SHP77 (cell line): ENCODE results near the gene CIAO3.
A peak's percentile ranks its signal among the peaks of the same experiment; 100 is the strongest.
"Not testable (repeated sequence)": the region's sequence is repeated elsewhere in the genome, so short reads cannot be mapped to it uniquely, and the experiment has no call there.

ENCODE experiments used
- DNase-seq, 2 experiments: peaks; one replicate each; lab custom pipeline; 2025; lab: John Stamatoyannopoulos, UW

The CIAO3 gene

DNA sequence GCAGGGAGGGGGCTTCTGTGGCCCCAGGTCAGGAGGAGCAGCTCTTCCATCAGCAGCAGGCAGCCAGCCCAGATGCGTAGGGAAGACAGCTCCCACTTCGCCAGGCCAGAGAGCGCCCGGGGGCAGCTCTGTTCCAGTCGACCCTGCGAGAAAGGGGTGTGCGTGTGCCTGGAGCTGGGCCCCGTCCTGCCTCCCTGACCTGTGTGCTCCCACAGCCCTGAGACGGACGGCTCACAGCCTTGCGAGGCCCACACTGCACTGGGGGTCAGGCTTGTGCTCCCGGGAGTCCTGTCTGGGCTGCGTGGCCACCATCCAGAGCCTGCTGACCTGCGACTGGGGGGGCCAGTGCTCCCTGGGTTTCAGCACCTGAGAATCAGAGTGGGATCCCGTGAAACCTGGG, 19.3 kb upstream of the CIAO3 start:
- DNase-seq: no peak

DNA sequence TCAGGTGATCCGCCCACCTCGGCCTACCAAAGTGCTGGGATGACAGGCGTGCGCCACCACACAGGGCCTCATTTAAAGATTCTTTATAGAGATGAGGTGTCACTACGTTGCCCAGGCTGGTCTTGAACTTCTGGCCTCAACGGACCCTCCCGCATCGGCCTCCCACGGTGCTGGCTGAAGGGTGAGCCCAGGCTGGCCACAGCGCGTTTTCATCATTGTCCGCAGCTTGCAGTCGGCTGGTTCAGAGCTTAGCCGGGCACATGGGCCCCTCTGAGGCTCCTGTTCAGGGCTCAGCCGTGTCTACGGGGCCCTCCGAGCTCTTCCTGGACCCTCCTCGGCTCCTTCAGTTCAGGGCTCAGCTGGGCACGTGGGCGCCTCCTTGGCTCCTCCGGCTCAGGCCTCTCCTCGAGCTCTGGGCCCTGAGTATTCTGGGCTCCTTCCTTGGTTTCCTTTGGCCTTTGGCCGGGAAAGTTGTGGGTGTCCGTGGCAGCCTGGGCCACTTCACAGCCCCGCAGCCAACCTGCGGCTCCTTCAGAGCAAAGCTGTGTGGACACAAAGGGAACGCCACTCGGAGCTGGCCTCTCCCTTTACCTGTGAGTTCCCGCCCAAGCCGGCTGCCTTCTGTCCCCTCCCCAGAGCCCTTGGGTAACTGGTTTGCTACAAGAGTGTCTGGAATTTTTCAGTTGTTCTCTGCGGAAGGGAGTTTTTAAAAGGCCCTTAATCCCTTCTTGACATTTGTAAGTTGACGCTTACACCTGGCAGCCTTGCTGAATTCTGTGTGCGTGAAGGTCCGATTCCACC, 18.5 kb upstream of the CIAO3 start:
- no peak for DNase-seq

DNA sequence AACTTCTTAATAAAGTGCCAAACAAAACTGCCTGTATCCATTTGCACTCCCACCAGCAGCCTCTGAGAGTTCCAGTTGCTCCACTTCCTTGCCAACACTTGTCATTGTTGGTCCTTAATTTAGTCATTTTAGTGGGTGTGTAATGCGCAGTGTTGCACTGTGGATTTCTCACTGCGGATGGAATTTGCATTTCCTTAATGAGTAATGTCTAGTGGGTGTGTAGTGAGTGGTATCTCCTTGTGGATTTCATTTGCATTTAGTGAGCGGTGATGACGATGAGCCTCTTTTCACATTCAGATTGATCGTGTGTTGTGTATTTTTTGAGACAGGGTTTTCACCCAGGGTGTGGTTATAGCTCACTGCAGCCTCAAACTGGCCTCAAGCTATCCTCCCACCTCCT, 15.6 kb upstream of the CIAO3 start:
- no peak for DNase-seq

DNA sequence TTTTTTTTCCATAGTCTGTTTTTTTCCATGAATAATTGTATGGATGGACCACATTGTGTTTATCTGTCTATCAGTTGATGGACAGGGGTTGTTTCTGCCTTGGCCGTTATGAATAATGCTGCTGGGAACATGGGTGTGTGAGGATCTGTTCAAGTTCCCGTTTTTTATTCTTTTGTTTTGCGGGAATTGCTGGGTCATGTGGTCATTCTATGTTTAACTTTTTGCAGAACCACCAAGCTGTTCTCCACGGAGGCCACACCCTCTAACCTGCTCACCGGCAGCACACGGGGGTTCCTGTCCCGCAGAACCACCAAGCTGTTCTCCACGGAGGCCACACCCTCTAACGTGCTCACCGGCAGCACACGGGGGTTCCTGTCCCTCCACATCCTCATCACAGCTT, 13.9 kb upstream of the CIAO3 start:
- DNase-seq: no peak

DNA sequence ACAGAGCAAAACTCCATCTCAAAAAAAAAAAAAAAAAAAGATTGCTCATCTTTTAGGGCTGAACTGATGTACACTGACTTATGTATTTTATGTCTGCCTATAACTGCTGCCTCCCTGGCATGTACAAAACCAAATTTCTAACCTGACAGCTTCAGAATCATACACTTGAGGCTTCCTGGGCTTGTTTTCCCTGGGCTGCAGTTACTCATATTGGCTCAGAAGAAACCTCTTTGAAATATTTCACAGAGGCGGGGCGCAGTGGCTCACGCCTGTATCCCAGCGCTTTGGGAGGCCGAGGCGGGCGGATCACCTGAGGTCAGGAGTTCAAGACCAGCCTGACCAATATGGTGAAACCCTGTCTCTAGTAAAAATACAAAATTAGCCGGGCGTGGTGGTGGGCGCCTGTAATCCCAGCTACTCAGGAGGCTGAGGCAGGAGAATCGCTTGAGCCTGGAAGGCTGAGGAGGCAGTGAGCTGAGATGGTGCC, 13.4 kb upstream of the CIAO3 start:
- DNase-seq: not testable (repeated sequence)

DNA sequence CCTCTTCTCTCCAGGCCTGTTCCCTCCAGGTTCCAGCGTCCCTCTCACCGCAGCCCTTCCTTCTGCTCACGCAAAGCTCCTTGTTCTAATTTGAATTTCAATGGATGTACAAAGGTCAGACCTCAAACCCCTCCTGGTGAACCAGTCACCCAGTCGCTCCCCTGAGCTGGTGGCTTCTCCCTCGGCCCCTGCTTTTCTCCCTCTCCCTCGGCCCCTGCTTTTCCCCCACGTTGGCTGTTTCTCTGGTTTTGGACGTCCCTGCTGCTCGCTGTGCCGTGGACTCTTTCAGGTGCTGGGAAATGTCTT, 11.2 kb upstream of the CIAO3 start:
- DNase-seq: no peak

DNA sequence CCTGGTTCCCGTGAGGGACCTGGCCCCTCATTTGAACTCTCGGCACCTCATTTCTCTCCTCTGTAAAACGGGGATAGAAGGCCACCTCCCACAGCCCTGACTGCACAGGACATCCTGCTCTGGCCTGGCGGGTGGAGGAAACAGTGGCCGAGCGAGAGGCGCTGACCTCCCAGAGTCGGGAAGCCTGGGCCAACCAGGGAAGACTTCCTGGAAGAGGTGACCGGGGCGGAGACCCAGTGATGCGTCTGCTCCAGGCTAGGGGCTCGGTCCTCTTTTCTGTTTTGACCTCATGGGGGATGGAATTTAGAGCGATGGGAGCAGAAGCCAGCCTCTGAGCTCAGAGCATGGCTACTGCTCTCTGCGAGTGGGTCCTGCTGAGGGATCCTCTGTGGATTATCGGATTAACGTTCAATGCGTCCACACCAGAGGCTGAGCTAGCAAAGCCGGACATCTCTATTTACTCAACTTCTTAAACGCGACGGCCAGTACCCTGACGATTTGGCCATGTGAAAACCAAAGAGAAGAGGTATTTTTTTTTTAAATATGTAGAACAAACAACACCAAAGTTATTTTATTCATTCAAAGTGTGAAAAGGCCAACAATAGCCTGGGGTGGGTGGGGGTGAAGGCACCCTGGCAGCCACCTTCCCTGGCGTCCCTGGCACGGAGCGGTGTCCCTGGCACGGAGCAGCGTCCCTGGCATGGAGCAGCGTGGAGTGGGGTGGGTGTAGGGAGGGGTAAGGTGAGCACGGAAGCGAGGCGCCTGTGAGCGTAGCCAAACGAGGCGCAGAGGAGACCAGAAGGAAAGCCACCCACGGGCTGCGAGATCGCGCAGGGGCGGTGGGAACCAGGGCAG, 10.6 kb upstream of the CIAO3 start:
- no peak for DNase-seq

DNA sequence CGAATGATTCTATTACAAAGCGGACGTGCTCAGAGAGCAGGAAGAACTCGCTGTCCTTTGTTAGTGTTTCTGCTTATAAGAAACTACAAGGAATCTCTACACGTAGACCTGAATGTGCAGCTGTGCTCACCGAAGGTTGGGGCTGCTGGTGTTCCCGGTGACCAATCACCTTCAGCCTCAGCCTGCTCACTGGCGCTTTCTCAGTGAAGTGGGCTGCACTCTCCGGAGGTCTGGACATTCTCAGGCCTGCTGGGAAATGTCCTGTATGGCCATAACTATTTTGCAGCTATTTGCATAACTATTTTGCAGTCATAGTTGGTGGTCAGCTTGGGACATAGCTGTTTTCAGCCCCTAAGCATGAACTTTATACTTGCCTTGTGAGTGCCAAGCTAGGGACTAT, 9.7 kb upstream of the CIAO3 start:
- DNase-seq: no peak

DNA sequence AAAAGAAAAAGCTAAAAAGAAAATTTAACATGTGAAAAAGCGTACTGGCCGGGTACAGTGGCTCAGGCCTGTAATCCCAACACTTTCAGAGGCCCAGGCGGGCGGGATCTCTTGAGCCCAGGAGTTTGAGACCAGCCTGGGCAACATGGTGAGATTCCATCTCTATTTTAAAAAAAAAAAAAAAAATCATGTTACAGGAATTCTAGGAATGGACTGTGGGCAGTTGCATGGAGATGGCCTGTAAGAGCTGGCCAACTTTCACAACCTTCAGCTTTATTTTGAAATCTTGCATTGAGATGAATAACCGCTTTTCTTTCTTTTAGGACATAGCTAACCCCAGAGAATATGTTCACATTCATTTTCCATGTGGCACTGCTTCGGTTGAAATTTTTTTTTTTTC, 8.2 kb upstream of the CIAO3 start:
- DNase-seq: no peak

DNA sequence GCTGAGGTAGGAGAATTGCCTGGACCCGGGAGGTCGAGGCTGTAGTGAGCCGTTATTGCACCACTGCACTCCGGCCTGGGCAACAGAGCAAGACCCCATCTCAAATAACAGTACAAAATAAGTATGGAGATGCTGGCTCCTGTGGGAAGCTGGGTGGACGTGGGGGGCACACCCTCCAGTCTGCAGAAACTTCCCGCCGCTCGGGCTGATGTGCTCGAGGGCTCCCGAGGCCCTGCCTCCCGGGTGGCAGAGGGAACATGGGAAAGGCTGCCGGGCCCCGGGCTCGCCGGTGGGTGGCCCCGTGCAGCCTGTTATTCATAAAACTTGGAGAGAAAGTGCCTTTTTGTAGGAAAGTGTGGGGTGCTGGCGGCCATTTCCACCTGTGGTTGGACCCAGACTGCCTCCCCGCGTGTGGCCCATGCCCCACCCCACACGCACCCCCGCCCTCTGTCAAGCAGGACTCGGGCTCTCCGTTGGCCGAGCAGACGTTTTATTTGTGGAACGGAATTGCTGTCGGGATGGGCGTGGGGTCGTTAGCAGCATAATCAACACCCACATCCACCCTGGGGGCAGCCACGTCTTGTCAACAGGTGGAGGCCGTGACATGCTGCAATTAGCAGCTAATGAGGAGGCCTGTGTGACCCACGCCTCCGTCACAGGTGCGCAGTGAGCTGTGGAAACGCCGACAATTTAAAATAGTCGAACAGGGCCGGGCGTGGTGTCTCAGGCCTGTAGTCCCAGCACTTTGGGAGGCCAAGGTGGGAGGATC, 7.4 kb upstream of the CIAO3 start:
- DNase-seq: no peak

DNA sequence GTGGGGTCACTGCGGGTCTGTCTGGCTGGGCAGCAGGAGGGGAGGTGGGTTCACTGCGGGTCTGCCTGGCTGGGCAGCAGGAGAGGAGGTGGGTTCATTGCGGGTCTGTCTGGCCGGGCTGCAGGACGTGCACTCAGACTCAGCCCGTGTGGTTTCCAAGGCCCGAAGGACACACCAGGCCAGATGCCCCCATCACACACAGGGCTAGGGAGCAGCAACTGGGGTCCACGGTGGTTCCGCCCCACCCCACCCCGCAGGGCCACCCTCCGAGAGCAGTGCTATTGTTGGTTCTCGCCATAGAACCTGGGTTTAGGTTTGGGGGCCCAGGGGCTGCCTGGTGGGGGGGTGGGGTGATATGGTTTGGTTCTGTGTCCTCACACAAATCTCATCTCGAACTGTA, 5.8 kb upstream of the CIAO3 start:
- no peak for DNase-seq

DNA sequence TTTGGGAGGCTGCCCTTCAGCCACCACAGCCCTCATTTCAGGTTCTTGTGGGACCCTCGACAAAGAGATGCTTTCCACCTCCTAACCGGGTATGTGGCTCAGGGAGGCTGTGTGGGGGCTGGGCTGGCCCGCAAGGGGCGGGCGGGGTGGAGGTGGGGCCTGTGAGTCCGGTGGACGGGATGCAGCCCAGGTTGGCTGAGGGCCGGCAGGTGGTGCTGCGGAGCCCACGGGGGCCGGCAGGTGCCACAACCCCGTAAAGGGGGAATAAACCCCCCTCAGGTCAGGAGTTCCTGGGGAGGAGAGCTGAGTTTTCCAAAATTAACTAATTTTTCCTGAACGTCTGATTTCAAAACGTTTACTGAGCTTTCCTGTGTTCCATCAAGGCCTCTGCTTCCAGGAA, 4.9 kb upstream of the CIAO3 start:
- DNase-seq: peak in 1 of 2 experiments; percentile 23

DNA sequence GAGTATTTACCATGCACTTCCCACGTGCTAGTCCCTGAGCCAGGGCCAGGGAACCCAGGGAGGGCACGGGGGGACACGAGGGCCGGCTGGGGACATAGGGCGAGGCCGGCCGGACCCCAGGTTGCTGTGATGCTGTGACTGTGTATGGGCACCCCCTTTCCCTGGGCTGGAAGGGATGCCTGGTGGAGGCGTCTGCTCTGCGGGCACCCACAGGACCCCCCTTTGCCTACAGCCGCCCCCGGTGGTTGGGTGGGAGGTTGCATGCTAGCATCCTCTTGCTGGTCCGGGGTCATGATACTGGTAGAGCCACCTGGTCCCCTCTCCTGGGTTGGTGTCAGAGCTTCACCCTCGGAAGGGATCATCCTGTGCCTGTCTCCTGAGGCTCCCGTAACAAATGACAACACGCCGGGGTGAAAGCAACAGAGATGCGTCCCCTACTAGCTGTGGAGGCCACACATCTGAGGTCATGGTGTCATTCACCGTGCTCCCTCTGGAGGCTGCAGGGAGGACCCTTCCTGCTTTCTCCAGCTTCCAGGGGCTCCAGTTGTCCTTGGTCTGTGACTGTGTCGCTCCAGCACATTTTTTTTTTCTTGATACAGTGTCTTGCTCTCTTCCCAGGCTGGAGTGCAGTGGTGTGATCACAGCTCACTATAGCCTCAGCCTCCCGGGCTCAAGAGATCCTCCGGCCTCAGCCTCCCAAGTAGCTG, 3.1 kb upstream of the CIAO3 start:
- no peak for DNase-seq

DNA sequence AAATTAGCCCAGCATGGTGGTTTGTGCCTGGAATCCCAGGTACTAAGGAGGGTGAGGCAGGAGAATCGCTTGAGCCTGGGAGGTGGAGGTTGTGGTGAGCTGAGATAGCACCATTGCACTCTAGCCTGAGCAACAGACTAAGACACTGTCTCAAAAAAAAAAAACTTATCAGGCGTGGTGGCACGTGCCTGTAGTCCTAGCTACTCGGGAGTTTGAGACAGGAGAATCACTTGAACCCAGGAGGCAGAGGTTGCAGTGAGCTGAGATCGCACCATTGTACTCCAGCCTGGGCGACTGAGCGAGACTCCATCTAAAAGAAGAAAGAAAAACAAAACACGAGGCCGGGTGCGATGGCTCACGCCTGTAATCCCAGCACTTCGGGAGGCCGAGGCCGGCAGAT, 2.1 kb upstream of the CIAO3 start:
- not testable (repeated sequence) for DNase-seq

DNA sequence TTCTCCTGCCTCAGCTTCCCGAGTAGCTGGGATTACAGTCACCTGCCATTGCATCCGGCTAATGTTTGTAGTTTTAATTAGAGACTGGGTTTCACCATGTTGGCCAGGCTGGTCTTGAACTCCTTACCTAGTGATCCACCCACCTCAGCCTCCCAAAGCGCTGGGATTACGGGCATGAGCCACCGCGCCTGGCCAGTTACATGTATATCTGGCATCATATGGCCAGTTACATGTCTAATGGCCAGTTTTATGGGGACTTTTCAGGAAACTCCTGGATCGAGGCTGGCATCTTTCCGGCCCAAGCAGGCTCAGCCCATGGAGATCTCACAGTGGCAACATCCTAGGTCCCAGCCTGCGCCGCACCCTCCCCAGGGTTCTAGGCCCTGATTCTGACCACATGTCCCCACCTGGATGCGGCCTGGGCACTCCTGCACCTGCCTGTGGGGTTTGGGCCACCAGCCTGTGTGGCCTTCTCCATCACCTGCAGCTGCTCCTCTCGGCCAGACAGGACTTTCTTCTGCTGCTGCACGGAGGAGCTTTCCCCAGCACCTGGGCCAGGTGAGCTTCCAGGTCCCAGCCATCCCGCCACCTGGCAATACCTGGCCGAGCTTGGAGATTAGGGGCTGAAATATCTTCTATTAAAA, 1.3 kb upstream of the CIAO3 start:
- DNase-seq: no peak

DNA sequence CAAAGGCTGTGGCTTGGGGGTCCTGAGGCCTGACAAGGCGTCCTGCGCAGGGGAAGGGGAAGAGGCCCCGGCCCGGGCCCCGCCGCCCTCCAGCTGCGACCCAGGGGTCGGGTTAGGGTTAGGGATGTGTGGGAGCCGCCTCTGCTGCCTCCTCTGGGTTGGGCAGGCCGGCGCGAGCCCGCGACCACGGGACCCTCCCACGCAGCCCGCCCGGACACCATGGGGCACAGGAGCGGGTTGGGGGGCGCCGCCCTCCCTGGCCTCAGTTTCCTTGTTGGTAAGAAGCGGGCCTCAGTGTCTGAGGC, 386 bp downstream of the CIAO3 start:
- no peak for DNase-seq

DNA sequence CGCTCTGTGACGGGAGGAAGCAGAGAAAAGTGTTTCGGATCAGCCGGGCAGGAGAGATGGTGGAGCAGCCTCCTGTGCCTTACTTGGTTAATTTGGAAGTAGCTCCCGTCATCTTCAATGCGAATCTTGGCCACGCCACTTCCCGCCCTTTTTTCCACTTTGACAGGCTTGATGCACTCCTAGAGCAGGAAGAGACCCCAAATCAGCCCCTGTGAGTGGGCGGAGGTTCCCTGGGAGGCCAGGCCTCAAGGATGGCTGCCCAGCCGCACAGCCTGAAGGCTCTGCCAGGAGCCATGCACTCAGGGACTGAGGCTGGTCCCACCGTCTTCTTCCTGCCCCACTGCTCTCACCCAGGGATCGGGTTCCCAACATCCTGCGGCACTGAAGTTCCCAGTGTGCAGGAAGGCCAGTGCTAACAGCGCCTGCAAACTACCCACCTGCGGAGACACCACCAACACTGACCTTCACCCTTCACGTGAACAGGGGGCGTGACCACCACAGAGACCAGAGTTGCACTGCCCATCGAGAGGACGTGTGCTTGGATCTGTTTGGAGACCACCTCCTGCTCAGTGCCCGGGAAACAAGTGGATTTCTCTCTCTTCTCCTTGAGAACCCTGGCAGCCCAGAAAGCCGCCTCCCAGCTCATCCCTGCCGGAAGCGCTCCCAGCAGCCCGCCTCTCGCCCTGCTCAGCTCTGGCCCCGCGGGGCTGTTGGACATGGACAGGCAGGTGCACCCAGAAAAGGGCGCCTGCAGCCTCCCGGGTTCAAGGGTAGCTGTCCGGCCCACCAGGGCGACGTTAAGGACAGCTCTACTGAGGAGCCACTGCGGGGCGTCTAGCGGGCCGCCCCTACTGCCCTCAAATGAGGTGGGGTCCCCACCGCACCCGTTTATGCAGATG, 988 bp downstream of the CIAO3 start:
- no peak for DNase-seq

DNA sequence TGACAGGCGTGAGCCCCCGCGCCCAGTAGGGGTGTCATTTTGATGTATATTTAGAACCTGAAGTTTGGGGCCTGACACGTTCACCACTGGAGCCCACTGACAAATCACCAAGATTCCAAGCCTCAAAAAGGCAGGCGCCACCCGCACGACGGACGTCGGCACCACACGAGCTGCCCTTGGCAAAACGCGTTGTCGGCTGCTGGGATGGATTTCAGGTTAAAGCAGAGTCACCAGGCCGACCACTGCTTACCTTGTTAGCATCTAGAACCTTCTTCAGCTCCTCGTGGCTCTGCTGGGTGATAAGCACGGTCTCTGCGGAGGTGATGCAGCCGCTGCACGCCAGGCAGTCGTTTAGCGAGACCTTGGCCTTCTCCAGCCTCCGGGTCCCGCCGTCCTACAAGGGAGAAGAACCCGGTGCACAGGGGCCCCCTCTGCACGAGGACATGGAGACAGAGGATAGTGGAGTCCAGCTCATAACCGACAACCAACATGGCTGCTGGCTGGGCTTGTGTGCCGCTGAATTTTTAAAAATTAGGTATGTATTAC, 3.8 kb downstream of the CIAO3 start:
- DNase-seq: no peak

DNA sequence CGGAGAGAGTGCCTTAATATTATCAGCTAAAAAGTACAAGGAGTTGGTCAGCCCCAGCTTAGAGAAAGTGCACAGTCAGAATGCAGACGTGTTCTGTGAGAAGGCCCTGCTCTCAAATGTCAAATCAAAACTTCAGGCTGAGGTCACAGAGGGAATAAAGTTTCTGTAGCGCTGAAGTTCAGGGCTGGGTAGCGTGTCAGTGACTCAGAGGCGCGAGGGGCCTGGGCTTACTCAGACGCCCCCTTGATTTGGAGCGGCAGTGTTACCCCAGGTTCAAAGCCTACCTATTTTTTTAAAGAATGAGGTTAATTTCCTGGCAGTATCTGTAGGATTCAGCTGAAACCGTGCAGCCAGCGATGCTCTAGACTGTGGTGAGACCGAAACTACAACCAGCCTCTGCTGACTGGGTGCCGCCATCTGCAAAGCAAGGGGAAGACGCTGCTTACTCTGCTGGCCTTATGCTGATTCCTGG, 4.8 kb downstream of the CIAO3 start:
- DNase-seq: no peak
